ENCODE results near the gene TPRN. TPM values are rescaled to one million over a fixed set of nuclear protein-coding genes. Genes with fewer than 3 reads are reported as not detected.
A peak's percentile ranks its signal among the peaks of the same experiment; 100 is the strongest.

Gene TPRN
- total and polyA plus RNA-seq, 2 experiments from 2014 or later: 6.4 to 29.2 TPM

- Histone ChIP-seq H3K4me2 (peak within 1 kb of the TSS; percentile 66; the same call in 1 of the 2 replicates), H2AFZ (no peak within 1 kb of the TSS), H3F3A (replicated peaks; ENCODE audit: low read depth) (0 out of 2 replicates have a peak, but pooled peaks cover 6% of the 10 kb centered on the region), H3K27ac (ENCODE audit: low read depth) (no peak within 1 kb of the TSS), H3K79me2 (replicated peaks; ENCODE audit: insufficient read depth) (no peaks in the 10 kb centered on the region), H4K20me1 (replicated peaks; ENCODE audit: insufficient read depth) (no peaks in the 10 kb centered on the region), H3K4me1 (ENCODE audit: insufficient read depth) (no peaks in the 10 kb centered on the region; the same call in 1 of the 2 replicates), H3K27me3 (ENCODE audit: insufficient read depth) (peaks cover 9% of the 10 kb centered on the region; the same call in 1 of the 2 replicates), H3K9me2 (ENCODE audit: insufficient read depth) (no peaks in the 10 kb centered on the region), H3K4me3 (no peak within 1 kb of the TSS), H3K36me3 (ENCODE audit: insufficient read depth) (no peaks in the 10 kb centered on the region)
- no peak within 1 kb of the TSS for H3K4me3 Mint-ChIP-seq
- H3K27me3 Mint-ChIP-seq (ENCODE audit: insufficient read depth, low read depth, poor library complexity): peaks cover 3% of the 10 kb centered on the region
- H3K4me1 Mint-ChIP-seq: peaks cover 2% of the 10 kb centered on the region; the same call in 2 of the 3 replicates
- ATAC-seq (peak; percentile 62), DNase-seq (ENCODE audit: low spot score) (peak; percentile 93)
- H3K27ac Mint-ChIP-seq: no peak within 1 kb of the TSS
- H3K36me3 Mint-ChIP-seq (ENCODE audit: low read depth): no peaks in the 10 kb centered on the region
- no peaks in the 10 kb centered on the region for H3K9me3 Mint-ChIP-seq
- no peak for TF ChIP-seq ZNF331 (CRISPR knock-in tag; IDR thresholded peaks at IDR 0.05; ENCODE audit: low read depth)
- TF ChIP-seq, protein P1, sequence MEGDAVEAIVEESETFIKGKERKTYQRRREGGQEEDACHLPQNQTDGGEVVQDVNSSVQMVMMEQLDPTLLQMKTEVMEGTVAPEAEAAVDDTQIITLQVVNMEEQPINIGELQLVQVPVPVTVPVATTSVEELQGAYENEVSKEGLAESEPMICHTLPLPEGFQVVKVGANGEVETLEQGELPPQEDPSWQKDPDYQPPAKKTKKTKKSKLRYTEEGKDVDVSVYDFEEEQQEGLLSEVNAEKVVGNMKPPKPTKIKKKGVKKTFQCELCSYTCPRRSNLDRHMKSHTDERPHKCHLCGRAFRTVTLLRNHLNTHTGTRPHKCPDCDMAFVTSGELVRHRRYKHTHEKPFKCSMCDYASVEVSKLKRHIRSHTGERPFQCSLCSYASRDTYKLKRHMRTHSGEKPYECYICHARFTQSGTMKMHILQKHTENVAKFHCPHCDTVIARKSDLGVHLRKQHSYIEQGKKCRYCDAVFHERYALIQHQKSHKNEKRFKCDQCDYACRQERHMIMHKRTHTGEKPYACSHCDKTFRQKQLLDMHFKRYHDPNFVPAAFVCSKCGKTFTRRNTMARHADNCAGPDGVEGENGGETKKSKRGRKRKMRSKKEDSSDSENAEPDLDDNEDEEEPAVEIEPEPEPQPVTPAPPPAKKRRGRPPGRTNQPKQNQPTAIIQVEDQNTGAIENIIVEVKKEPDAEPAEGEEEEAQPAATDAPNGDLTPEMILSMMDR (conservative IDR thresholded peaks at IDR 0.05; ENCODE audit: low read depth in 2 of 2): peak; percentile 87 to 98
These were observed 26.7 kb upstream of the TPRN start, which contains the start of gene RNF224 for GRCh38 chr9:137227054-137227852. TSS of gene RNF224 (plus strand) at chr9:137227502. CDS start at chr9:137228336, 834 bp downstream.

GRCh38 chr9:137226338-137227053, 26.0 kb upstream of the TPRN start:
- no peaks in the 10 kb centered on the region for H3K36me3 ChIP-seq (ENCODE audit: insufficient read depth)
- Mint-ChIP-seq H3K27me3 (ENCODE audit: insufficient read depth, low read depth, poor library complexity) (peaks cover 3% of the 10 kb centered on the region), H3K27ac (no peak overlapping the region), H3K4me3 (no peak overlapping the region), H3K36me3 (ENCODE audit: low read depth) (no peaks in the 10 kb centered on the region), H3K4me1 (peaks cover 2% of the 10 kb centered on the region; the same call in 2 of the 3 replicates), H3K9me3 (no peaks in the 10 kb centered on the region)
- no peak for DNase-seq (ENCODE audit: low spot score)
- no peaks in the 10 kb centered on the region for H3K9me2 ChIP-seq (ENCODE audit: insufficient read depth)
- ATAC-seq: no peak
- H3K27me3 ChIP-seq (ENCODE audit: insufficient read depth): peaks cover 9% of the 10 kb centered on the region; the same call in 1 of the 2 replicates
- 0 out of 2 replicates have a peak, but pooled peaks cover 6% of the 10 kb centered on the region for H3F3A ChIP-seq (replicated peaks; ENCODE audit: low read depth)
- TF ChIP-seq EZH2 (IDR thresholded peaks at IDR 0.05; ENCODE audit: low read depth, unreplicated experiment) (no peak), NANOG (IDR thresholded peaks at IDR 0.05; ENCODE audit: borderline replicate concordance) (no peak), EZH2phosphoT487 (IDR thresholded peaks at IDR 0.05; ENCODE audit: unreplicated experiment) (no peak), ZNF114 (CRISPR knock-in tag; IDR thresholded peaks at IDR 0.05) (no peak)
- no peak overlapping the region for H3K4me3 ChIP-seq
- no peaks in the 10 kb centered on the region for H3K79me2 ChIP-seq (replicated peaks; ENCODE audit: insufficient read depth)
- no peak overlapping the region for H3K4me2 ChIP-seq
- no peaks in the 10 kb centered on the region; the same call in 1 of the 2 replicates for H3K4me1 ChIP-seq (ENCODE audit: insufficient read depth)
- no peaks in the 10 kb centered on the region for H4K20me1 ChIP-seq (replicated peaks; ENCODE audit: insufficient read depth)
- no peak overlapping the region for H3K27ac ChIP-seq (ENCODE audit: low read depth)
- H2AFZ ChIP-seq: no peak overlapping the region

All from GM23338 (cell line).